ENCODE measurements around the gene ICA1L.

ICA1L gene

DNA sequence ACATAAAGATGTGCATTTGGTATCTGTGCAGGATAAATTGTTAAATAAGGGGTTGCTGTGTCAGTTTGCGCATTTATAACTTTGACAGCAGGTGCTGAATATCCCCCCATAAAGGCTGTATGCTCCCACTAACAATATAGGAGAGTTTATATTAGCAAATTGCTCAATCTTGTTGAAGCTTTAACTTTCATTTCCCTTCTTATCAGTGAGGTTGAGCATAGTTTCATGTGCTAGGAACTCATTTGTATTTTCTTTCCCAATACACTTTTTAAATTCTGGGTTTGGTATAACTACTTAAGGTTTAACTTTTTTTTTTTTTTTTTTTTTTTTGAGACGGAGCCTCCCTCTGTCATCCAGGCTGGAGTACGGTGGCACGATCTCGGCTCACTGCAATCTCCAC is 147.8 kb downstream of the ICA1L start:
- H3K27me3 Mint-ChIP-seq (ENCODE audit: low read depth, poor library complexity), result no peaks in the 10 kb centered on the region
- H3K4me1 Mint-ChIP-seq, result no peaks in the 10 kb centered on the region
- DNase-seq, result no peak
- no peak overlapping the region for H3K27ac Mint-ChIP-seq
- peaks cover 30% of the 10 kb centered on the region for H3K36me3 Mint-ChIP-seq (ENCODE audit: low read depth)
- no peaks in the 10 kb centered on the region for H3K9me3 Mint-ChIP-seq
- no peak overlapping the region for H3K4me3 Mint-ChIP-seq
- TF ChIP-seq, protein P1, sequence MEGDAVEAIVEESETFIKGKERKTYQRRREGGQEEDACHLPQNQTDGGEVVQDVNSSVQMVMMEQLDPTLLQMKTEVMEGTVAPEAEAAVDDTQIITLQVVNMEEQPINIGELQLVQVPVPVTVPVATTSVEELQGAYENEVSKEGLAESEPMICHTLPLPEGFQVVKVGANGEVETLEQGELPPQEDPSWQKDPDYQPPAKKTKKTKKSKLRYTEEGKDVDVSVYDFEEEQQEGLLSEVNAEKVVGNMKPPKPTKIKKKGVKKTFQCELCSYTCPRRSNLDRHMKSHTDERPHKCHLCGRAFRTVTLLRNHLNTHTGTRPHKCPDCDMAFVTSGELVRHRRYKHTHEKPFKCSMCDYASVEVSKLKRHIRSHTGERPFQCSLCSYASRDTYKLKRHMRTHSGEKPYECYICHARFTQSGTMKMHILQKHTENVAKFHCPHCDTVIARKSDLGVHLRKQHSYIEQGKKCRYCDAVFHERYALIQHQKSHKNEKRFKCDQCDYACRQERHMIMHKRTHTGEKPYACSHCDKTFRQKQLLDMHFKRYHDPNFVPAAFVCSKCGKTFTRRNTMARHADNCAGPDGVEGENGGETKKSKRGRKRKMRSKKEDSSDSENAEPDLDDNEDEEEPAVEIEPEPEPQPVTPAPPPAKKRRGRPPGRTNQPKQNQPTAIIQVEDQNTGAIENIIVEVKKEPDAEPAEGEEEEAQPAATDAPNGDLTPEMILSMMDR (IDR thresholded peaks at IDR 0.05), result no peak

Data from nephron progenitor cell (in vitro differentiated cells).